Activated CD4-positive, alpha-beta T cell treated with anti-CD3 and anti-CD28 coated beads for 4 hours (primary cell): ENCODE measurements around the gene ELP4.
"Not testable (repeated sequence)": the region's sequence is repeated elsewhere in the genome, so short reads cannot be mapped to it uniquely, and the experiment has no call there.

Experiments used
- DNase-seq, 2 donors: peaks; one replicate each; pipeline ENCODE4 v3.0.0-alpha.2; 2020

Gene ELP4

DNA sequence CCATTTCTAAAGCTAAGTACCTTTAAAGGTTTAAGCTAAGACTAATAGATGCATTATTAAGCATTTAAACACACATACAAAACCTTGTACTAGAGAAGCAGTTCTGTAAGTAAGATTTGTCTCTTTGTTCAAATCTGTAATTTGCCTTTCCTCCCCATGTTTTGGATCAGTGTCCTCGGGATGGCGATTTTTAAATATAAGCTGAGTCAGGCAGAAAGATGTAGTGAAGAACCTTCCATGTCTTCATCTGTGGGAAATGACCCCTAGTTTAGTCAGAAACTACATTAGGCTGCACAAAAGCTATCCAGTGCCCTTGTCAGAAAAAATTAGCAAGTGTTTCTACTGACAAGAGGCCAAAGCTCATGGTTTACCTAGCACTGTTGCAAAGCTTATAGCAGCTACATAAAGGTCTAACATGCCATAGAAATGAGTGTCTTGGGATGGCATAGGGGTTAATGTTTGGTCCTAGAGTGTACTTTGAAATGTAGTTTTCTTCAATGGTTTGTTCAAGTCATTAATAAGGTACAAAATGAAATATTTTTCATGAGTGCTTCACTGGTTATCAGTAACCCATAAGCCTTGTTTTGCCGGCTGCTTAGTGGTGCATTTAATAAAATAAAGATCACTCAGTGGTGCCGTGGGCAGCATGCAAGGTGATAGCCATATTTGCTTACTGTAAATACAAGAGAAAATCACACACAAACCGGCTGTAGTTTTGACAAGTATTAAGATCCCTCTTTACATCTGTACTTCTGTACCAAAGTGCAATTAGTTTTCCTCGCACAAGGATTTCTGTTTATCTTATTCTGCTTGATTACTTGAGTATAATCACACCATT lies 139.8 kb downstream of the ELP4 start:
- DNase-seq = no peak

DNA sequence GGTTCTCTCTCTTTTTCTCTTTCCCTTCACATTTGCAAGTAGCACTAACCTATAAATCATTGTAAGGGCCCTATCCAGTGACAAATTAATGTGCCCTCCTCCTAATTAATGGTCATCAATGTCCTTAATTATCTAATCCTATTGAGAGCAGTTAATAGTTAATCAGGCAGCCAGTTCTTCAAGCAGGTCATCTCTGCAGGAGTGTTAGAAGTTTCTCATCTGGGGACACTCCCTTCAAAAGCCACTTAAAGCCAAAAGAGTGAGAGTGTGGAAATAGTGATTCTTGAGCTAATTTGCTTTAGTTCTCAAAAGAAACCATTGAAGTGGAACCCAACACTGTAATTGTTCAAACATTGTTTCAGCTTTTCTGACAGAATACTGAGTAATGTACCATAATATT lies 141.6 kb downstream of the ELP4 start:
- DNase-seq = no peak

DNA sequence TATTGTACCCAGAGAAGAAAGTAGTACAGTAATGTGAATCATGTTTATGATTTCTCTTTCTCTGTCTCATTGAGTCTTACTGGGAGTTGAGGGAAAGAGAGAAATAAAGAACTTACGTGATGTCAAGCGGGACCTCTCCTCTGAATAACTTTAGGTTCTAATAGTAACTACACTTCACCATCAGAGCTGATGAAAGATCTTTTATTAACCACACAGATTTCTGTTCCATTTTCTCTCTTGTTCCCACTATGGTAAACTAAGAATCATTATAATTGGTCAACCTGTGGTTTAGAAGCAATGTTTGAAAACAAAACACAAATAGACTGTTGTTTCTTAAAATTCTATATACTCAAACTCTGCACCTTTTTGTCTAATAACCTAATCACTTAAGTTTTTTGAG lies 142.3 kb downstream of the ELP4 start:
- no peak for DNase-seq

DNA sequence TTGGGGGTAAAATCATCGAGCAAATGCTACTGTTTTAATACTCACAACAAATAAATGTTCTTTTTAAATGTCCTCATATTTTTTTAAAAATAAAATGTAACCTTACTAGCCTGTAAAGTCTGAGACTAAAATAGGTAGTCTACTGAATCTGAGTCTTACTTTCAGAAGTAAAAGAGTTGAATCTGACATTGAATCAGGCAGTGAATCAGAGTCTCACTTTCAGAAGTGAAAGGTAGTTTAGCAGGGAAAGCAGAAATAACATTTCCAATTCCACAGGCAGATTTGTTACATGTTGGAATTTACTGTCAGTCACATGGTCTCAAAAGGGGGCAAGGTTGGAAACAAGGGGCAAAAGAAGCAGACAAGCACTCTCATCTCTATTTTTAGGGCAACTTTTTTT lies 143.0 kb downstream of the ELP4 start:
- no peak for DNase-seq

DNA sequence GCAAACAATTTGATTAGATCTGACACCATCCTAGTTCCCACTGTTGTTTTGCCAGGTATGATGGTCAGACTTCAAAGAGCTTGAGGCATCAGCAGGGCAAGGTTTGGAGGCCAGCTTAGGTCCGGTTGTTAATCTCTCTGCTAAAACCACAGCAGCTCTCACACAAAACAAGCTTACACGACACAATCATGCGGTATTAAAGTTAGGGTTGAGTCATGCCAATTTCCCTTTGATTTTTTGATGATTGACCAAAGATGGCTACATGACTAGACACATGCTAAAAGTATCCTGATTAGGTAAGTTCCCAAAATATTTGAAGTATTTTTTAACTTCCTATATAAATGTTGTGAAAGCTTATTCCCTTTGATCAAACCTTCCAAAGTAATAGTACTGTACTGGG lies 145.9 kb downstream of the ELP4 start:
- DNase-seq = no peak

DNA sequence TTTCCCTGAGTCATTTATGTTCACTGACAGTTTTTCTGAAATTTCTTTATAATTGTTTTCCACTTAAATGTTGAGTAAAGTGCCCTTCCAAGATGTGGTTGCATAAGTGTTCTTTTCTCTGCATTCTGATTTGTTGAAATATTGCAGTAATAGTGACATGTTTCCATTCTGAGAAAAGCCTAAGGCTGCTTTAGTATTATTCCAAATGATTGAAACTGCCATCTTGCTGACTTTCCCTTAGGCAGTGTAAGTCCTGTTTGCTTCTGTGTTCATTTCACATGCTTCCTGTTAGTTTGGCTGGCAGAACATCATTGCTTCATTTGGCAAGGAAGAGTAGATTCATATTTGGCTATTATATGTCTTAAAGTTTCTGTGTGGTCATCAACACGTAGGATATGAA lies 146.5 kb downstream of the ELP4 start:
- no peak for DNase-seq

DNA sequence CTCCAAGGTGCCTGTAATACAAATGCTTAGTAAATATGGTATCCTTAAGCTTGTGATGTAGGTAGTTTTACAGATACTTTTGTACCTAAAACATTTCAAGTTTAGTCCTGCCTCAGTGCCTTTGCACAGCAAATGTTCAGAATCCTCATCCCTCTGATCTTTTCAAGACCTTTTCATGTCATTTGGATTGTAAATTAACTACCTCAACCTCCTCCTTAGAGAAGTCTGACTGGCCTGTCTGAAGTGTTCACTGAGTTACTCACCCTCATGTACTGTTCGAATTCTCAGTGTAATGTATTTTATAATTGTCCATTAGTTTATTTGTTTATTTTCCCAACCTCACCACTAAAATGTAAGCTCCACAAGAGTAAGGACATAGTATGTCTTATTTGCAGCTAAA lies 147.5 kb downstream of the ELP4 start:
- no peak for DNase-seq

DNA sequence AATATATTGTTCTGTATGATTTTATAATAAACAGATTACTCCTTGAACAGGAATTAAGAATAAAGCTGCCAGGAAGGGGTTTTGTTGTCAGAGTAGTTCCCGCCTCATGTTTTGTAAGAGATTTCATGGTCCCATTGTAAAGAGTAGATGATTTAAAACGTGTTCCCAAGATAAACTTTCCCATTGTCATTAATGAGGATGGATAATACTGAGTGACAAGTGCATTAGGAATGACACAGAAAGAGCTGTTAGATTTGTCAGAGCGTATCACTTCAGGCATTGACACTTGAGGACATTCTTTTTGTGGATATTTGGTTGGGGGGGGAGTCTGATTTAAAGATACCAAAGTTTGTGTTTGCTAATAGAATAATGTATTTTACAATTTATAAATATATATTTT lies 154.6 kb downstream of the ELP4 start:
- no peak for DNase-seq

DNA sequence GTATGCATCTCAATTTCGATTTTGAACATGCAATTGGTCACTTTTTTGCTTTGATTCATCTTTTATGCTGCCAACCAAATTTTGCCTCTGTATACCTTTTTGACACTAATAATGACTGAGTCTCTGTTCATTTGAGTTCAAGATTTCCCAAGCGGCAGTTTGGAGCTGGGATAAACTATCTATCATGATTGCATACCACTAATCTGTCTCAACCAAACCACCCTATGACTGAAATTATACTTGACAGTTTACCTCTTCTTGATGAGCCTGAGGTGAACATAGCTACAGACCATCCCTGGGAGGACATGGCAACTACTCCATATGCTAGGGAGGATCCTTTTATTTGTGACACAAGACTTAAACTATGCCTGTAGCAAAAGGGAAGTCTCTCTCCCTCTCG lies 155.4 kb downstream of the ELP4 start:
- DNase-seq = no peak

DNA sequence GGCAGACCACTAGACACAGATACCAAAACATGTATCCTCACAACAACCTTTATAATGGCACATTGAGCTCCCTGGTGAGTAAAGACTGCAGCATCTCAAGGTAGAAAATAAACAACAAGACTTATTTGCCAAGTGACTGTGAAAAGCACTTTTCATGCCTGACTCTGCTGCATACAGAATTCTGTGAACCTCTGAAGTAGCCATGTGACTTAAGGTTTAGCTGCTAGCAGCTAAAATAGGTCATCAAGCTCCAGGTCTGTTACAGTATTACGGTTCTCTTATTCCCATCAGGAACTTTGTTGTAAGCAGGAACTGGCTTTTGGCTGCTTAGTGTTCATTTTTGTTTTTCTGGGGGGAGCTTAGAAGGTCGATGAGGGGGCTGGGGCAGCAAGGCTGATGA lies 162.1 kb downstream of the ELP4 start:
- no peak for DNase-seq

DNA sequence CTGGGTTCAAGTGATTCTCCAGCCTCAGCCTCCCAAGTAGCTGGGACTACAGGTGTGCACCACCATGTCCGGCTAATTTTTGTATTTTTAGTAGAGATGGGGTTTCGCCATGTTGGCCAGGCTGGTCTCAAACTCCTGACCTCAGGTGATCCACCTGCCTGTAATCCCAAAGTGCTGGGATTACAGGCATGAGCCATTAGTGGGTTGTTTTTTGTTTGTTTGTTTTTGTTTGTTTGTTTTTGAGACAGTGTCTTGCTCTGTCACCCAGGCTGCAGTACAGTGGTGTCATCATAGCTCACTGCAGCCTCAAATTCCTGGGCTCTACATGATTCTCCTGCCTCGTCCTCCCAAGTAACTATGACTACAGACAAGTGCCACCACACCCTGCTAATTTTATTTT lies 163.5 kb downstream of the ELP4 start:
- DNase-seq = not testable (repeated sequence)

DNA sequence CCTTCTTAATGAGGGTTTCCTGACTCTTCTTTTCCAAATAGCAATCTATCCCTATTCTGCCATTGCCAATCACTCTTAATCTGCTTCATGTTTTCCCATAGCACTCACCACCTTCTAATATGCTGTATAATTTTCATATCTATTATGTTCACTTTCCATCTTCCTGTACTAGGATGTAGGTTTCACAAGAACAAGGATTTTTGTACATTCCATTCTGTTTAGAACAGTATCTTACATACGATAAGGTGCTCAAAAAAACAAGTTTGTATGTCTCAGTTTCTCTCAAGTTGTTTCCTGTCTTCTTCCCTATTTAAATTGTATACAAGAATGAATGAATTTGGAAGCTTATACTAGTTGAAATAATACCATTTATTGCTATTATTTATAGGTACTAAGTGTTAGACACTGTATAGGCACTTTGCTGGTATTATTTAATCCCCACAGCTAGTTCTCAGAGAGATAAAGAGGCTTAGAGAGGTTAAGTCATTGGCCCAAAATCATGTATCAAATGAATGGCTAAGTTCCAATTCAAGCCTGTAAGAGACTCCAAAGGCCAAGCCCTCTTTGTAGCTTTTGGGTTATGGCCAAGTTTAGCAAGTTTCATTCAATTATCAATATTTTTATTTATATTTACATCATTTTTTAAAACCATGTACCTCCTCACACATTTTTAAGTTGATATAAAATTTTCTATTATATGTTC lies 166.9 kb downstream of the ELP4 start:
- DNase-seq = no peak

DNA sequence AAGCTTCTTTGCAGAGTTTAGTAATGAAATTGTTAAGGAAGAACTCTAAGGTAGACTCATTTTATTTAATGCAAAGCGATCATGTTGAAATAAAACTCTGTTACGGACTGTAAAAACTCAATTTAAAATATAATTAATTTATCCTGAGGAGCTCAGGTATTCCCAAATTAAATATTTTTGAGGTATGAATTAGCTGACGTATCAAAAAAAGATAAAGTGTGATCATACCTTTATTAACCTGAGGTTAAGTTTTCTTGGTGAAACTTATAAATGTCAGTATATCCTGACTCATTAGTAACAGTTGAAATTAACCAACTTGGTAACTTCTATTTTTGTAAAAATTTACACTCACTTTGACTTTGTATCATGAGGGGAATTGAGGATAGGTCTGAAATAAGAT lies 171.2 kb downstream of the ELP4 start:
- DNase-seq = no peak

DNA sequence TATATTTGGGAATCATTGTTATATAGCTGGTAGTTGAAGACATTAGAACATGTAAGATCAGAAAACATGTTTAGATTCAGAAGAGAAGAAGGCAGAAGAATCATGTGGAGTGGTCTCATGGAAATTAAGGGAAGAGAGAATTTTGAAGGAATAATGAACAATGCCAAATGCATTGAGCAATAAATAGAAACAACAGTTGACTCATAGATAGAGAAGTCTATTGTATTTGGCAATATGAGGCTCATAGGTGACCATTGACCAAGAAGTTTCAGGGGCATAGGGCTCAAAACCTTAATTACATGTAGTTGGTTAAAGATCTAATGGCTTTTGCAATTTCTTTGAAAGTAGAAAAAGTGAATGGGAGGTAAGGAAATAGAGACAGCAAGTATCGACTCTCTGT lies 177.7 kb downstream of the ELP4 start:
- no peak for DNase-seq

DNA sequence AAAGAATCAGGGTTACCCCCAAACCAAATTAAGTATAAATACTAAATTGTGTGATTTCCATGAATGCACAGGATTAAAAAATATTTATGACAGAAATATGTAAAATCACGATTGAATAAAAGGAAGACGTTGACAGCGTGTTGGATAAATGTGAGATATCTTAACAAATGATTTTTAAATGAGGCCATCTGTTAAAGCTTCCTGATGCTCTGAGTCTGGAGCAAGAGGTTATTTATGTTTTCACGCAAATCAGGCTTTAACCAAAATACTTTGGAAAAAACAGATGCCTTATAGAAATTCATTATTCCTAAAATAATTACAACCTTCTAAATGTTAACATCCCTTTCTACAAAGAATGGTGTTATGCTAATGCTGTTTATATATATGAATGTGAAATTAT lies 178.3 kb downstream of the ELP4 start:
- DNase-seq = no peak

DNA sequence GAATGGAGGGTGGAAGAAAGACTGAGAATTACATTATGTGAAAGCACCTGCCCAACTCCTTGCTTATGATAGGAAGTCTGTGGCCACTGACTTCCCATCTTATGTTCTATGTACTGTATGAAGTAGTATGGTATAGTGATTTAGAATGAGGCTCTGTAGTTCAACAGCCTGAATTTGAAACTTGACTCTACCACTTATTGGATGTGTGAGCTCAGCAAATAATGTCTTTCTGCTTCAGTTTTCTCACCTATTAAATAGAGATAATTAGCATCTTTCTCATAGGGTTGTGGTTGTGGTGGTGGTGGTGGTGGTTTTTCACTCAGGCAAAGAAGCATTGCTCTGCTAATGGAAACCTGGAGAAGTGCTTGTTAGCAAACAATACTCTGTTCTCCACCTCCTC lies 180.0 kb downstream of the ELP4 start:
- no peak for DNase-seq

DNA sequence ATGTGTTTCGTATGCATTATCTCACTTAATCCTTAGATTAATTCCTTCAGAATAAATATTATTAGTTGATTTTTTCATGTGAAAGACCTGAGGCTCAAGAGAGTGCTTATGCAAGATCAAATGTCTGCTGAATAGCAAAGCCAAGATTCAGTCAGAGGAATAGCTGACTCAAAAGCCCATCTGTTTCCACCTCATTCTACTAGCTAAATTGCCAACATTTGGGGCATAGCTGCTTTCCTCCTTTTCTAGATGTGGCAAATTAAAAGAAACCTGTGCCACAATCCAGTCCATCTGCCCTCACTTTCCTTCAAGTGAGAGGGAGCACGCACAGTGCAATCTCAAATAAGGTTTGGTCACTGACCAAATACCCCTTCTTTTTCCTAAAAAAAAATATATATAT lies 180.5 kb downstream of the ELP4 start:
- DNase-seq = no peak

DNA sequence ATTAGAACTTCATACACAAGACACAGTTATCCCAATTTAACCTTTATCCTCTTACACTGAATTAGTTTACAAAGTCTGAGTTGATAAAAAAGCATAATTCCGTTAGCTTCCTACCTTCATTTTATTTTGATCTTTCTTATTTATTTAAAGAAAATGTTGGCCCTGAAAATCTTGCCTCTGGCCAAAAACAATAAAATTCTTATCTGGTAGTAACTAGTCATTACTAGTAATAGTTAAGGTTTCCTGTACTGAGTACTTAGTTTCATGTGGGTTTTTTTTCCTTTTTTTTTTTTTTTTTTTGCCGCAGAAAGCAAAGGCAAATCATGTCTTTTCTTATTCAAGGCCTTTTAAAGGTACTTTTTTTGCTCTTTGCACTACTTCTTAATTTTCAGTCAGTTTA lies 180.9 kb downstream of the ELP4 start:
- no peak for DNase-seq

DNA sequence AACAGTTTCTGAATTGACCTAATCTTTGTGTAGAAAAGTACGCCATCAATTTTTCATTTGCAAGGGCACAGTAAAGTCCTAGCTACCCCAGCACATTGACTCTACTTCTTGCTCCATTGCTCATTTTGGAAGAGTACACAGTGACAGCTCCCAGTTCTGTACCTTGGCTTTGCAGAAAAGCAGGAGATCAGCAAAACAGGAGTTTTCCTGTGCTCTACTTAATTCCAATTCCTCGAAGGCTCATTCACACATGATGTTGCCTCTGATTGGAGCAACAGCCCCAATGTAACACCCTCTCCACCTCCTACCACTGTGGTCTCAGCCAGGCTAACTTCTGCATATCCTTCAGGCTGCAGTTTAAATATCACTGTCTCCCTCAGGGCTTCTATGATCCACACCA lies 182.9 kb downstream of the ELP4 start:
- DNase-seq = no peak

DNA sequence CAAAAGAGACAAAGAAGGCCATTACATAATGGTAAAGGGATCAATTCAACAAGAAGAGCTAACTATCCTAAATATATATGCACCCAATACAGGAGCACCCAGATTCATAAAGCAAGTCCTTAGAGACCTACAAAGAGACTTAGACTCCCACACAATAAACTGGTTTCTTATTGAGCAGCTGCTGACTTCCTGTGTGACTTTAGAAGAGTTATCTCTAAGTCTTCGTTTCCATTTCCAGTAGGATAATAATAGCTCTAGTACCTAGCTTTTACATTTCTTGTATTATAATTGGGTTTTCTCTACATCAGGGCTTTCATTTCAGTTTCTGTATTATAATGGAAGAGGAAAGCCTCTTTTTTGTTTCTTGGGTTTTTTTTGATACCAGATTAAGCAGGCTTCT lies 187.5 kb downstream of the ELP4 start:
- not testable (repeated sequence) for DNase-seq

DNA sequence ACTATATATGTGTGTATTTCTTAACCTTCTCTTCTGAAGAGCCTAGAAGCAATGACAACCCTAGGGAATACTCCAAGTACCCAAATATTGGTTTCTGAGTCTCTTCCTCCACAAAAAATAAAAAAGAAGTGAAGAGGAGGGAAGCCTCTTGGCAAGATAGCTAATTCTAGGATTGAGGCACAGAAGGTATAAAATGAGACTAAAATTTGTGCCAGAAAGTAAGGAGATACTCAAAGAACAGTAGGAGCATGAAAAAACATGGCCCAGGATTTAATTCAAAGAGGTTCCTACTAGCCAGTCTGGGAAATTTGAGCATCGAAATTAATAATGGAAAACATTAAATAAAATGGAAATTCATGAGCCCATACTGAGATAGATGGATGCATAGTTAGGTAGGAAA lies 189.5 kb downstream of the ELP4 start:
- DNase-seq = no peak

DNA sequence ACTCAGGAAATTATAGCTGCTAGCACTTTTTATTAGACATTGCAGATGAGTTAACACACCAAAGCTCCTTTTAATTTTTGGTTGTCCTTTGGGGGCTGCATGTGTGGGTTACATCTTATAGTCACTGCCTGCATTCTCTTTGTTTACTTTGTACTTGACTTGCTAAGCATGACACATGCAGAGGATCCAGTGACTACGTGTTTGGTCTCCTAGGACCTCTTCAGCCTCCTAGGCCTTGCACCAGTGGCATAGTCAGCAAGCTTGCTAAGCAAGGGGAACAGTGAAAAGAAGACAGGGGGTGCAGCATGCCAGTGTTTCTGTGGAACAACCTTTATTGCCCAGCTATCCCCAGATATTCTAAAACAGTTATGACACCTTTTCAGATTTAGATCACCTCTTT lies 193.4 kb downstream of the ELP4 start:
- no peak for DNase-seq

DNA sequence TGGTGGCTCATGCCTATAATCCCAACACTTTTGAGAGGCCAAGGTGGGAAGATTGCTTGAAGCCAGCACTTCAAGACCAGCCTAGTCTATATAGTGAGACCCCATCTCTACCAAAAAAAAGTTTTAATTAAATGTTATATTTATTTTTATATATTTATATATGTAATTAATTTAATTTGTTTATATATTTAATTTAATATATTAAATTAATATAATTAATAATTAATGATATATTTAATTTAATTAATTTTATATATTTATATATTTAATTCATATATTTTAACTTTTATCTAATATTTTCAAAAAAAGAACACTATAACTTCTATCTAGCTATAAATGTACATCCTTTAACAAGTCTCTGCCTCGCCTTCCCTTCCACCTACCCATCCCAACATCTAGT lies 196.8 kb downstream of the ELP4 start:
- no peak for DNase-seq

DNA sequence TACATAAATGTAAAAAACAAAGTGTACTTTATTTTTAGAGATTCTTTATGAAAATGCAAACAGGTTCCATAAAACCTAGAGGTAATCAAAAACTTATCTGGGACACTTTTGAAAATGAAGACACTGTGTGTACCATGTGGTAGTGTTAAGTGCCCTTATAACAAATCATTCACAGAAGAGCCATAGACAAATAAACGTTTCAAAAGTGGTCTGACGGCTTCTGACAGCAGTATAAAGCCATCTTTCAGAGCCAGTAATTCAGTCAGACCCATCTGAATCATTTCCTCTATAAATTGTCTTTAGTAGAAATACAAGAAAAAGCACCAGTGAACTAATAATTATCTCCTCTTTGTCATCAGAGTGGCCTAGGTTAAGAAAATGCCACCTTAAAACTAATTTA lies 201.6 kb downstream of the ELP4 start:
- DNase-seq = no peak

DNA sequence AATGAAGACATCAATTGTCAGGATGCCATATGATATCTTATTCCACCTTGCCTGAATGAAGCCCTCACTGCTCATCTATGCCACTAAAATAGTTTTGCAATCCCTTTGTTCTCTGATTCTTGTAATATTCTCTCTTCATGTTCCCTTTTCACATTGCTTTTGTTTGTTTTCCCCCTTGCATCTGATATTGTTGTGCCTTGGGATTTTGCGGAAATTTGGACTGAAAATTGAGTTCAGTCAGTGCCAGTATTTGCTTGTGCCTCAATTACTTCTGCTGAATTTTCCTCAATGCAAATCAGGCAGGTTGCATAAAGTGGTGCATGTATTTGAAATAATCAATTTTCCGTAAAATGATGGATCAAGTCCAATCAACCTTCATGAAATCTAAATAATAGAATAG lies 203.3 kb downstream of the ELP4 start:
- no peak for DNase-seq
